Stimulated activated CD8-positive, alpha-beta memory T cell treated with anti-CD3 and anti-CD28 coated beads, Interleukin-15, amount 100 ng/mL, for 48 hours (primary cell): ENCODE measurements around the gene MED12L.

Experiments
- DNase-seq, 2 donors: peaks; one replicate each; pipeline ENCODE4 v3.0.0-alpha.2; 2020; ENCODE audit warnings: low read depth in 2 of 2

Gene MED12L

DNA sequence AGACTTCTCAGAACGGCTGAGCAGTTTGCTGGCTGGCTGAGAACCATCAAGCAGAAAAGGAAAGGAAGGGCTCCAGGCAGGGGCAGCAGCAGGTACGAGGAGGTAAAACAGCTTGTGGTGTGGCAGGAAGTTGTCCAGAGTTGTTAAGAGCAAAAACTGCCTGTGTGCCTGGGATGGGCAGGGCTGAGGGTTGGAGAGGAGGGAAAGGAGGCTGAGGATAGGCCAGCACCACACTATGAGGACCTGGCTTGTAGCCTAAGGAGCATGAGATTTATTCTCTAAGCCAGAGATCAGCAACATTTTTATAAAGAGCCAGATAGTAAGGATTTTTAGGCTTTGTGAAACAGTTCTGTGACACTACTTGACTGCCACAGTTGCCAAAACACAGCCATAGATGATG is 367.4 kb downstream of the MED12L start:
- DNase-seq, result no peak

DNA sequence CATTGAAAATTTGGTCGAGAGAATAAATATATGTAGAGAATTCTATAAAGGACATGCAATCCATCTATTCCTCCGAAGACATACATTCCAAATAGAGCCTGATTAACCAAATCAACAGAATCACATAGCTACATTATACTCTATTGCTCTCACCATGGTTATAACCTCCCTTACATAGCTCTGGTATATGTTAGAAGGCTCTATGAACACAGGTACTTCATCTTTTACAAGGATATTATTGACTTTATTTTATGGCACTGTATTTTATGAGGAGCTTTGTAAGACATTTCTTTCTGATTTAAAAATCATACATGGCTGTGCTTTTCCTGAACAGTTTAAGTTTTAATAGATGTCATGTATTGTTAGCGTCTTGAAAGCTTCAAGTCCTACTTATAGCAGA is 370.6 kb downstream of the MED12L start:
- no peak for DNase-seq

DNA sequence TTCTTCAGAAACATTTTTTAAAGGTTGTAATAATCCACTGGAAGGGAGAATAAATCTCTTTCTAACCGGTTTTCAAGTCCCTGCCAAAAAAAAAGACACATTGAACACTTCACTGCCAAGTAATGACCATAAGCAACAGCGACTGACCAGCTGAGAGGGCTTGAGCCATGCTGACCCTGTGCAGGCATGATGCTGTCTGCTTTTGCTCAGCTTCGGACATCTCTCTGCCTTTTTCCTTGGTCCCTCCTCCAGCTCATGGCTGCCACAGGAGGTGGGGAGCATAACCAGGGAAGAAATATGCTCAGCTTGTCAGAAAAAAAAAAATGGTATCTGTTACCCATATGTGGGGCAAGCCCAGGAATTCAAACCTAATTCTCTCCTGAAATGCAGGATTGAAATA is 373.9 kb downstream of the MED12L start:
- no peak for DNase-seq

DNA sequence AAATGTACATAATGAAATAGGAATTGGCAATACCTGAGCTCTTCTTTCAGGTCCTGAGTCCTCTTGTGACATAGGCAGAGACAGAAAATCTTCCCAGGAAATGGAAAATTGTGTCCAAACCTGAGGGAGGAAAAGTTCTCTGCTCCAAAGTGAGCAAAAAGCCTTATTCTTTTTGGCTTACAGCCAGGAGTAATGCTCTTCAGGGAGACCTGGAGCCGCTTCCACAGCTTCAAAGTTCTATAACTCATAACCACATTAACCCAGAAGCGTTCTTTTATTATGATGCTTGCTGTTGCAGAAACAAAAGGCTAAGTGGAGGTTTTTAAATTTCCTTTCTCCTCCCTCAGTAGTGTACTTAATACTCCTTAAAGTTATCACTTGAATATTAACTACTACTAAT is 374.8 kb downstream of the MED12L start:
- no peak for DNase-seq

DNA sequence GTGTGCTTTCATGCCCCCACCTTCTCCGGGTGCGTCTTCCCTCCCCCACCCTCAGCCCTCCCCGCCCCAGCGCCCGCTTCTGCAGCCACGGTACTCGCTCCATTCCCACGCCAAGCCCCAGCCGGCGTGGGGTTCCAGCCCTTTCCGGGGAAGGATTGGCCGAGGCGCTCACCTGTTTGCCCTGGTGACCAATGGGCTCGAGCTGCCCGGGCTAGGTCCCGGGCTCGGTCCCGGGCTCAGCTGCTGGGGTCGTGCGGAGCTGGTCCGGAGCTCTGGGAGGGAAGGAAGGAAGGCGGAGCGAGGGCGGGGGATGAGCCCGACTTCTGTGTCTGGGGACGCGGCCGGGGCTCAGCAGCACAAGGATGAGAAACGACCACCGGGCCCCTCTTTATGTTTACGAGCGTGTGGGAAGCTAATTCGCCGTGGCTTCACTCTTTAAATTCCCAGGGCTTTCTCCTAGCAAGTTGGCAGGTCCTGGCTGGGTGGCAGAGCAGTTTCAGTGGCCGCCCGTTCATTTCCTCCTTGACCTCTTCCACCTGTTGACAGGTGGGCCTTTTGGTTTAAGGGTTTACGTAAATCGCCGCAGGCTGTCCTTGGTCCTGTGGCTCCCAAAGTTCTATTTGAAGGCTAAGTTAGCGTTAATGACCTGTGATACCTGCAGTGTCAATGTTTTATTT is 375.4 kb downstream of the MED12L start, which contains the start of gene IGSF10:
Gene IGSF10, minus strand, starts transcription at position 288 of the 677 bp plus-strand sequence. CDS start 2,352 bp downstream, outside the sequence.
- no peak for DNase-seq

DNA sequence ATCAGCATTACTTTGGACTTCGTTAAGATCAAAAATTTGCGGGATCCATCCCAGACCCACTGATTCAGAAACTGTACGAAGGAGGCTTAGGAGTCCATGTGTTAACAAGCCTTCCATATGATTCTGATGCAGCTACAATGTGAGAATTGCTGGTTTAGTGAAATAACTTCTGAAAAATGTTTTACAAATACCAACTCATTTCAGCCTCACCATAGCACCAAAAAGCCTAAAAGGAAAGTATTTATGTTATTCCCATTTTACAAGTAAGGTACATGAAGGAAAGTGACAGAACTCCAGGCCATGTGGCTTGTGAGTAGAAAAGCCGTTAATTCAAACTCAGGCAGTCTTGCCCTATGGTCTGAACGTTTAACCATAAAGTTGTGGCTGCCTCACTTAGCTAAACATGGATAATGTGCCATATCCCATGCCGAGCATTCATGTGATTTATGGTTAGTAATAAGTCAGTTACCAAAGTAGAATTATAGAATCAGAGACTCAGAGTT is 376.9 kb downstream of the MED12L start:
- DNase-seq, result no peak

DNA sequence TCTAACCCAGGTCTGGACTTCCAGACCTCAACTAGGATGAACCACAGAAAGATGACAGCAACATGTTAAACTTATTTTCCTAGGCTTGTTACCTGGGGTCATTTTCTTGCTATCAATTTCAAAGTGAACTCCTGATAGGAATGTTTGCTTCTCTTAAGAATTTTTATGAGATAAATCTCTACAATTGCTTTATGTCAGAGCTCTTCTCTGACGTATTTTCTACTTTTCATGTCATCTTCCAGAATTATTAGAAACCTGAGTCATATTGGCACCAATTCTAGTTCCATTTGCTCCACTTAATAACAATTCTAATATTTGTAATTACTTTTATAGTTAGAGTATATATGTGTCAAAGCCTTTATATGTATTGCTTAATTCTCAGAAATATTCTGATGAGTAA is 377.5 kb downstream of the MED12L start:
- DNase-seq, result no peak

DNA sequence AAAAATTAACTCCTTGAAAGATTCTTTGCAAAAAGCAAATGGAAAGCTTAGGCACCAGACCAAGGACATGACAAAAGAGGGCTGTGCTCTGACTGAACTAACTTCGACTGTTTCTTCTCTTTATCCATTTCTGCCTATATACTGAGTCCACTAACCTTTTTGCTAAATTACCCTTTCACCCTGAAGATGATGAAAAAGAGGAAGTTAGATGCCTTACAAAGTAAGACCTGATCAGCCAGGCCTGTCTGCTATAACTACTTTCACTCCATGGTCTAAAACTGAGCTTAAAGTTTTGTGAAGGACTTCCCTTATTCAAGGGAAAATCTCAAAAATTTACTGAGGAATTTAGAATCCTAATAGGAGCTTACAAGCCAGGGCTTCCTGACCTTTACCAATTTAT is 381.6 kb downstream of the MED12L start:
- DNase-seq, result no peak

DNA sequence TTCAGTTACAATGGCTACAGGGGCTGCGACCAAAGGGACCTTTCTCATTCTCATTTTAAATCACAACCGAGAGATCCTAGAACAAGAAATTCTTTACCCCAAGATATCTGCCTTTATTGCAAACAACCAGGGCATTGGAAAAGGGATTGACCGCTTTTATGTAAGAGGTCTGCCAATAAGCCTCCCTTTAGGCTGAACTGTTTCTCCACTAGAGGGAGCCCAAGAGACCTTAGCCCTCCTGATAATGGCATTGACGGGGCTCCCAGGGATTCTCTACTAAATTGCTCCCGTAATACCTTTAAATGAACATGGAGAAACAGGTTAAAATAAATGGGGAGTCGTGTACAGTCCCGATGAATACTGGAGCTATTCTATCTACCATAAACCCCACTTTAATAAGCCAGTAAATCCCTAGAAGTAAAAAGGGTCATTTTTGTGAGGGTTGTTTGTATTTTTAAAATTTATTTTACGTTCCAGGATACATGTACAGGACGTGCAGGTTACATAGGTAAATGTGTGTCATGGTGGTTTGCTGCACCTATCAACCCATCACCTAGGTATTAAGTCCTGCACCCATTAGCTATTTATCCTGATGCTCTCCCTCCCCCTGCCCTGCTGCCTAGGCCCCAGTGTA is 382.9 kb downstream of the MED12L start:
- DNase-seq, result no peak

DNA sequence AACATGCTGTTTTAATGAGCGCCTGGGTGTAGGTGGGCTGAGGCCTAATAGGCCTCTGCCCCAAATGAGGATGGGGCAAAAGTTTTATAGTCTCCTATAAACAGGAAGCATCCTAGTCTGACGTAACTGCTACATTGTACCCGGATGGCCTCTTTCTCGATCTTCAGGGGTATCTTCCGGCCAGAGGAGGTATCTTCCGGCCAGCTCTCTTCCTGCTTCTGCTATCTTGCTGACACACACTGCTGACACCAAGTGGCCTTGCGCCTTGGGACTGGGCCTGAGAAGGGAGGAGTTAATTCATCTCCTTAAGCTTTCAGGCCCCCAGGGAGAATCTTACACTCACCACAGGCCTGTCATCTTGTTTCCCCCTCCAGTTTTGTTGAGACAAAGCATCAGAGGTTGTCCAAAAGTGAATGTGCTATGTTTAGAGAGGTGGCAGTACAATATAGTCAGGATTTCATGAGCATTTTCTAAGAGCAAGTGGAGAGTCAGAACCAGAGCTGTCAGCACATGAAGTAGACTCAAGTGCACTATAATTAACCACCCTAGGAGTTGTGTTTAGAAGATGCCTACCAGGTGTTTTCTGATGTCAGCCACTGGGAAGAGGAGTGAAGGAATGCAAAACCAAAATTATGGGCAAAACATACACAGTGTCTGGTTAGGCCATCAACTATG is 391.0 kb downstream of the MED12L start:
- no peak for DNase-seq

DNA sequence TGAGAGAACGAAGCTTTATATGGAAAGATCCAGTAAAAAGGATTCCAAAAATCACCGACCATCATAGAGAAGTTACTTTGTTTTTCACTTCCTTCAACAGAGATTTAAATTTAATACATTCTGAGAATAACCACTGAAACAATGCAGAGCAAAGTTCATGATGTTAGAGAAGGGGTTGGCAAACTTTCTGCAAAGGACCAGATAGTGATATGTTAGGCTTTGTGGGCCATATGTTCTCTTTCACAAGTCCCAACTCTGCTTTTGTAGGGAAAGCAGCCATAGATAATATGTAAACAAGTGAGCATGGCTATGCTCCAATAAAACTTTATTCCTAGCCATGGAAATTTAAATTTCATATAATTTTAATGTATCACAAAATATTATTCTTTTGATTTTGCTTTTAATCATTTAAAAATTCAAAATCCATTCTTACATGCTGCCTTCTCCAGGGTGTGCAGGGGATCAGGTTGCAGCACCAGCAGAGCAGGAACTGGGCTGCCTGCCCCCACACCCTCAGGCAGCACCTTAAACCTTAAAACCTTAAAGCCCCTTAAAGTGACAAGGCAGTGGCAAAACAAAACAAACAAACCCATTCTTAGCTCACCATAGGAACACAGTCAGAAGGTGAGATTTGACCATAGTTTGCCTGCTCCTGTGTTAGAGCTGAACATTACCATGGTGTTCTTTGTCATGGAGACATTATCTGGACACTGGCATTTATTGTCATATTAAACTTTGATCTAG is 392.3 kb downstream of the MED12L start:
- DNase-seq, result no peak

DNA sequence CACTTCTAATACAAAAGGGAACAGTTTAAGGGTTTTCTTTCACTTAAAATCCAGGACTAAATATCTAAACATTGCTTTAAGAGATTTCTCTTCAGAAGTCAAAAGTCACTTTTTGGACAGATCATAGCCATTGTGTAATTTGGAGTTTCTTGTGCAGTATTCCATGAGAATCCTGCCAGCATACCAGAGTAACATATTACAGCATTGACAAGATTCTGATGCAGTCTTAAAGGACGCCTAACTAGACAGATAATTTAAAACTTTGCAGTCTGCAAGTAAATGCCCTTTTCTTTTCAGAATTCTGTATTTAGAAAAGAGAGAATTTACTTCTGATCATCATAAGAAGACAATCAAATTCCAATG is 392.9 kb downstream of the MED12L start:
- no peak for DNase-seq

DNA sequence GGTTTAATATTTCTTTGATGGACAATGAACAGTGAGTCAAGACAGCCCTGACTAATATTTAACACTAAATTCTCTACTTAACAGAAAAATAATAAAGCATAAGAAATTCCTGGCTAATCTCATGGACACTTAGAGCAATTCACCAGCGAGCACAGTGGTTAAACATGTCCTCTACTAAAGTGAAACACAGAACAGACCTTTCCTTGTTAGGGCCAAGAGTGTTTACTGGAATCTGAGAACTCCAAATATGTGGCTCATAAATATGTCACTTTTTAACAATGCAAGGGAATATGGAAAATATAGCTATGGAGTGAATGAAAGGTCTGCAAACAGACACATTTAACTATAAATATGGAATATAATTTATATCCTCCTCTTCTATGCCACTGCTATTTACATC is 394.0 kb downstream of the MED12L start:
- DNase-seq, result no peak

DNA sequence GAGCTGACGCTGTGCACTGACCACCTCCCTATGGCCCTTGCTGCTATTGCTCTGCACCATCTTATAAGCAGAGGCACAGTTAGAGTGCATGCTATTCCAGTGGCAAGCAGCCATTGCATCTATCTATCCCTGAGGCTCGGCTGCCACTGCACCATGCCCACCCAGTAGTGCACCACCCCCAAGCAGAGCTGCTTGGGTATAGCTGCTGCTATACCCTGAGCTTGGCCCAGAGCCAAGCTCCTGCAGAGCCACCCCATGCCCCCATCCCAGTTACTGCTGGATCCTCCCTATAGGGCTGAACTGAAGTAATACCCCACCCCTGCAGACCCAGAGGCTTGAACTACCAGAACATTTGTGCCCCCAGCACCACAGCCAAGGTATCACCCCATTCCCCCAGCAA is 395.0 kb downstream of the MED12L start:
- DNase-seq, result no peak

DNA sequence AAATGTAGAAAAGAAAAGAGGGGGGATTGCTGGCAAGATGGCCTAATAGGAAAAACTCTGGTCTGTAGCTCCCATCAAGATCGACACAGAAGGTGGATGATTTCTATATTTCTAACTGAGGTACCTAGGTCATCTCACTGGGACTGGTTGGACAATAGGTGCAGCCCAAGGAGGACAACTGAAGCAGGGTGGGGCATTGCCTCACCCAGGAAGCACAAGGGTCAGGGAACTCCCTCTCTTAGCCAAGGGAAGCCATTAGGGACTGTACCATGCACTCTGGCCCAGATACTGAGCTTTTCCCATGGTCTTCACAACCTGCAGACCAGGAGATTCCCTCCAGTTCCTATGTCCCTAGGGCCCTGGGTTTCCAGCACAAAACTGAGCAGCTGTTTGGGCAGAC is 398.0 kb downstream of the MED12L start:
- DNase-seq, result no peak

DNA sequence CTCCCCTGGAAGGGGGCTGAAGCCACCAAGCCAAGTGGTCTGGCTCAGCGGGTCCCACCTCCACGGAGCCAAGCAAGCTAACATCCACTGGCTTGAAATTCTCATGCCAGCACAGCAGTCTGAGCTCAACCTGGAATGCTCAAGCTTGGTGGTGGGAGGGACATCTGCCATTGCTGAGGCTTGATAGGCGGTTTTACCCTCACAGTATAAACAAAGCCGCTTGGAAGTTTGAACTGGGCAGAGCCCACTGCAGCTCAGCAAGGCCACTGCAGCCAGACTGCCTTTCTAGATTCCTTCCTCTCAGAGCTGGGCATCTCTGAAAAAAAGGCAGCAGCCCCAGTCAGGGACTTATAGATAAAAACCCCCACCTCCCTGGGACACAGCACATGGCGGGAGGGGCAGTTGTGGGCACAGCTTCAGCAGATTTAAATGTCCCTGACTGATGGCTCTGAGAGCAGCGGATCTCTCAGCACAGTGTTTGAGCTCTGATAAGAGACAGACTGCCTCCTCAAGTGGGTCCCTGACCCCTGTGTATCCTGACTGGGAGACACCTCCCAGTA is 398.6 kb downstream of the MED12L start:
- DNase-seq, result no peak
